Endothelial cell of umbilical vein (primary cell): ENCODE data around the gene DRD4. TPM values are rescaled to one million over a fixed set of nuclear protein-coding genes. Genes with fewer than 3 reads are reported as not detected.

Experiments
- BruUV-seq: library from RNA; stranded (reverse); fragments of 400-500 nt; replicated peaks from 2 replicates; lab custom pipeline; 2021; lab: Mats Ljungman, UMichigan
- CTCF ChIA-PET: fragments of 300-600, 350-600 bp; sonication (Branson Sonifier 250); formaldehyde crosslinking; loops from one replicate; lab custom pipeline; 2021; ENCODE audit warnings: antibody characterized with exemption, inconsistent platforms; lab: Charles Lee
- POLR2A ChIA-PET: fragments of 300-600, 350-600 bp; sonication (Branson Sonifier 250); formaldehyde crosslinking; loops from one replicate; lab custom pipeline; 2021; ENCODE audit warnings: antibody characterized with exemption, inconsistent platforms; lab: Charles Lee
- DNase-seq: peaks from one replicate; pipeline ENCODE4 v3.0.0-alpha.2; 2011; ENCODE audit warnings: low read depth, low spot score
- FAIRE-seq: peaks from 2 replicates; lab custom pipeline; 2011; peaks lifted over from hg19 to GRCh38; lab: Jason Lieb, UNC
- H2AFZ ChIP-seq: 2 replicates; pipeline ENCODE4 v1.6.0; 2012; ENCODE audit warnings: low read depth, low read length, control low read depth, inconsistent platforms
- H3K27ac ChIP-seq: 2 replicates; pipeline ENCODE4 v1.5.1; 2011; ENCODE audit warnings: low read depth, mild to moderate bottlenecking, control low read depth, low read length, moderate library complexity; ENCODE audit not compliant: insufficient read depth
- H3K27me3 ChIP-seq, 2 experiments: 2 replicates each; pipeline versions ENCODE4 v1.6.0 to v1.6.1; 2011; ENCODE audit warnings: low read length in 2 of 2, mixed read lengths in 1 of 2; ENCODE audit not compliant: control insufficient read depth in 2 of 2, insufficient read depth in 2 of 2
- H3K36me3 ChIP-seq, 2 experiments: 2 replicates in 1 of 2; 3 replicates in 1 of 2; pipeline ENCODE4 v1.5.1; 2011; ENCODE audit warnings: low read length in 2 of 2, mild to moderate bottlenecking in 1 of 2, moderate library complexity in 1 of 2; ENCODE audit not compliant: control insufficient read depth in 2 of 2, insufficient read depth in 2 of 2; ENCODE audit errors: extremely low read depth in 1 of 2
- H3K4me1 ChIP-seq: 3 replicates; pipeline ENCODE4 v1.5.1; 2011; ENCODE audit warnings: mild to moderate bottlenecking, low read length; ENCODE audit not compliant: control insufficient read depth, insufficient read depth; ENCODE audit errors: extremely low read depth
- H3K4me2 ChIP-seq: 2 replicates; pipeline ENCODE4 v1.6.1; 2011; ENCODE audit warnings: low read length, control low read depth, mixed read lengths; ENCODE audit not compliant: insufficient read depth
- H3K4me3 ChIP-seq, 3 experiments: fragments of 200-600 bp in 1 of 3; sonication (generic), shearing (Covaris generic) in 1 of 3; replicated peaks in 1 of 3; 2 replicates each; pipeline ENCODE4 v1.5.1; 2011 to 2016; ENCODE audit warnings: control low read depth in 3 of 3, low read length in 3 of 3, mild to moderate bottlenecking in 2 of 3, inconsistent platforms in 1 of 3, low read depth in 1 of 3, moderate library complexity in 1 of 3; ENCODE audit not compliant: insufficient read depth in 1 of 3
- H3K79me2 ChIP-seq: 2 replicates; pipeline ENCODE4 v1.6.0; 2012; ENCODE audit warnings: low read length, inconsistent platforms; ENCODE audit not compliant: control insufficient read depth, insufficient read depth
- H3K9ac ChIP-seq: replicated peaks from 2 replicates; pipeline ENCODE3; 2011; ENCODE audit warnings: low read length, control low read depth; ENCODE audit not compliant: insufficient read depth; ENCODE audit errors: extremely low read depth
- H3K9me1 ChIP-seq: replicated peaks from 3 replicates; pipeline ENCODE4 v1.6.0; 2011; ENCODE audit warnings: mild to moderate bottlenecking, low read length; ENCODE audit not compliant: control insufficient read depth, insufficient read depth; ENCODE audit errors: extremely low read depth
- H3K9me3 ChIP-seq: replicated peaks from 2 replicates; pipeline ENCODE4 v1.5.1; 2012; ENCODE audit warnings: low read length, inconsistent platforms; ENCODE audit not compliant: control insufficient read depth, insufficient read depth
- H4K20me1 ChIP-seq: replicated peaks from 2 replicates; pipeline ENCODE3; 2011; ENCODE audit warnings: mild to moderate bottlenecking, low read length; ENCODE audit not compliant: control insufficient read depth, insufficient read depth; ENCODE audit errors: extremely low read depth
- EZH2 ChIP-seq: IDR thresholded peaks from 2 replicates; pipeline ENCODE4 v1.6.1; 2012; ENCODE audit warnings: borderline replicate concordance, low read depth, mild to moderate bottlenecking, moderate library complexity, low read length, inconsistent platforms; ENCODE audit not compliant: severe bottlenecking
- GATA2 ChIP-seq: IDR thresholded peaks from 2 replicates; pipeline ENCODE4 v1.7.0; 2011; ENCODE audit warnings: low read depth, mild to moderate bottlenecking, moderate library complexity, mixed read lengths, low read length; ENCODE audit not compliant: insufficient read length, insufficient read depth
- JUN ChIP-seq: IDR thresholded peaks from 2 replicates; pipeline ENCODE4 v1.6.1; 2011; ENCODE audit warnings: borderline replicate concordance, low read depth; ENCODE audit not compliant: insufficient read length, insufficient read depth
- MAX ChIP-seq: IDR thresholded peaks from 2 replicates; pipeline ENCODE4 v1.6.1; 2011; ENCODE audit not compliant: insufficient read depth, insufficient read length
- MYC ChIP-seq: IDR thresholded peaks from one replicate; pipeline ENCODE4 v1.6.1; 2011; ENCODE audit warnings: mild to moderate bottlenecking, low read depth, low read length
- POLR2A ChIP-seq: IDR thresholded peaks from 2 replicates; pipeline ENCODE4 v1.6.1; 2012; ENCODE audit warnings: low read depth, mild to moderate bottlenecking, control low read depth, low read length
- POLR2AphosphoS5 ChIP-seq: IDR thresholded peaks from 2 replicates; pipeline ENCODE4 v1.6.1; 2012; ENCODE audit warnings: low read depth, mild to moderate bottlenecking, control low read depth, low read length, moderate library complexity; ENCODE audit not compliant: insufficient read depth
- dilution Hi-C: fragments of 300-500 bp; cut with MboI; formaldehyde crosslinking; loops from one replicate; pipeline ENCODE4 v1.15.0; 2019; ENCODE audit warnings: low sequenced_read_pairs; ENCODE audit not compliant: extremely low pct_ligation_motif_present
- intact Hi-C: fragments of 100-400 bp; cut with micrococcal nuclease; formaldehyde crosslinking; loops from one replicate; pipeline ENCODE4 v1.10.0; 2022
- polyA plus RNA-seq, 4 experiments: library from polyadenylated mRNA; depleted of rRNA in 3 of 4; stranded (reverse) in 3 of 4; unstranded in 1 of 4; fragments of >200 nt; gene quantifications; 2 replicates each; pipeline versions ENCODE4 v1.2.1 to v1.2.3, GENCODE V29; 2011 to 2012; ENCODE audit warnings: missing spikeins in 1 of 4
- total RNA-seq: library from RNA; stranded (reverse); gene quantifications from 2 replicates; pipeline ENCODE4 v1.2.3, GENCODE V29; 2021

Gene DRD4
- total and polyA plus RNA-seq, 2 donors (not counting 3 experiments of a cell fraction or from before 2014, with no cell fraction given), result 0.24 TPM; not detected in 1

- FAIRE-seq, result no peak
These were observed 26.8 kb upstream of the DRD4 start for GRCh38 chr11:610146-610801.

GRCh38 chr11:611001-611996 is 25.8 kb upstream of the DRD4 start:
- CTCF ChIA-PET, result no interaction called here

More at GRCh38 chr11:610146-610801, 26.8 kb upstream of the DRD4 start:
- CTCF ChIA-PET, result no interaction called here
- BruUV-seq, result no TSS peak
- H3K27me3 ChIP-seq, result no peaks in the 10 kb centered on the region
- H3K4me1 ChIP-seq, result peaks cover 5% of the 10 kb centered on the region
- H3K27ac ChIP-seq, result no peak overlapping the region
- H3K4me3 ChIP-seq, result no peak overlapping the region
- H3K4me2 ChIP-seq, result no peak overlapping the region
- H3K36me3 ChIP-seq, result peaks cover 14 to 67% of the 10 kb centered on the region in 2 experiments
- TF ChIP-seq POLR2A (no peak), POLR2AphosphoS5 (no peak), EZH2 (no peak), GATA2 (no peak), MYC (no peak), JUN (no peak)
- dilution Hi-C loops (no loop called here), intact Hi-C loops (loop anchor here (5.0 kb wide), 1 partner anchor 33 kb away; the partner anchor contains the start of gene PHRF1)
- no peaks in the 10 kb centered on the region for H3K9me1 ChIP-seq
- POLR2A ChIA-PET, result no interaction called here
- no peaks in the 10 kb centered on the region for H4K20me1 ChIP-seq
- DNase-seq, result no peak
- no peak overlapping the region for H3K9ac ChIP-seq
- no peak overlapping the region for H2AFZ ChIP-seq
- no peaks in the 10 kb centered on the region for H3K79me2 ChIP-seq
- no peaks in the 10 kb centered on the region for H3K9me3 ChIP-seq

More at GRCh38 chr11:611001-611996, 25.8 kb upstream of the DRD4 start:
- dilution Hi-C loops (no loop called here), intact Hi-C loops (loop anchor here (5.0 kb wide), 1 partner anchor 34 kb away; the partner anchor contains the start of gene PHRF1)
- DNase-seq (no peak), FAIRE-seq (no peak)
- Histone ChIP-seq H3K79me2 (no peaks in the 10 kb centered on the region), H2AFZ (no peak overlapping the region), H3K9me3 (no peaks in the 10 kb centered on the region), H3K9ac (no peak overlapping the region), H3K4me3 (no peak overlapping the region), H3K27ac (no peak overlapping the region), H3K36me3 (peaks cover 12 to 58% of the 10 kb centered on the region in 2 experiments), H3K4me1 (peaks cover 6% of the 10 kb centered on the region), H4K20me1 (no peaks in the 10 kb centered on the region), H3K27me3 (no peaks in the 10 kb centered on the region), H3K9me1 (no peaks in the 10 kb centered on the region), H3K4me2 (no peak overlapping the region)
- BruUV-seq, result TSS peak; percentile 20
- POLR2A ChIA-PET, result no interaction called here
- TF ChIP-seq MAX, result no peak
- peak; percentile 18 for TF ChIP-seq POLR2A
